GM10266 (cell line): ENCODE results near the gene RBM33.

ENCODE experiments used
- DNase-seq: peaks from one replicate; pipeline ENCODE4 v3.0.0; 2012; ENCODE audit errors: extremely low spot score
- CTCF ChIP-seq: IDR thresholded peaks from 2 replicates; pipeline ENCODE4 v1.5.1; 2012; ENCODE audit warnings: mild to moderate bottlenecking, low read depth; ENCODE audit not compliant: control insufficient read depth, insufficient read depth; ENCODE audit errors: missing control alignments

Gene RBM33

GRCh38 chr7:155731871-155732270 lies 87.4 kb downstream of the RBM33 start:
- no peak for DNase-seq
- no peak for TF ChIP-seq CTCF

- no peak for DNase-seq
- TF ChIP-seq CTCF = no peak
Observed at GRCh38 chr7:155732286-155732685, 87.8 kb downstream of the RBM33 start.

GRCh38 chr7:155733582-155734444 lies 89.4 kb downstream of the RBM33 start:
- DNase-seq = no peak
- no peak for TF ChIP-seq CTCF

- no peak for DNase-seq
- TF ChIP-seq CTCF = no peak
Observed at GRCh38 chr7:155734445-155734809, 90.0 kb downstream of the RBM33 start.

- no peak for DNase-seq
- TF ChIP-seq CTCF = no peak
Observed at GRCh38 chr7:155735442-155736115, 91.1 kb downstream of the RBM33 start.

GRCh38 chr7:155737590-155737989 lies 93.1 kb downstream of the RBM33 start:
- TF ChIP-seq CTCF = no peak
- DNase-seq = no peak

- no peak for DNase-seq
- TF ChIP-seq CTCF = no peak
Observed at GRCh38 chr7:155738104-155738503, 93.6 kb downstream of the RBM33 start.
